ENCODE measurements around the gene GRIA4. TPM values are rescaled to one million over a fixed set of nuclear protein-coding genes. Genes with fewer than 3 reads are reported as not detected.

GRIA4 gene
- total RNA-seq, 2 donors from 2014 or later, result 1.2 TPM; not detected in 1

- Histone ChIP-seq H3K27me3 (replicated peaks; ENCODE audit: insufficient read depth) (no peaks in the 10 kb centered on the region), H3K4me3 (no peak overlapping the region), H3K4me1 (ENCODE audit: control insufficient read depth in 1 of 2, low read depth in 2 of 2) (no peaks in the 10 kb centered on the region), H3K27ac (no peak overlapping the region), H3K9me3 (no peaks in the 10 kb centered on the region), H3K36me3 (no peaks in the 10 kb centered on the region)
- ATAC-seq (ENCODE audit: insufficient number of reproducible peaks, low FRiP score, low read depth) (no peak), DNase-seq (ENCODE audit: low spot score) (no peak)
- TF ChIP-seq, protein P1, sequence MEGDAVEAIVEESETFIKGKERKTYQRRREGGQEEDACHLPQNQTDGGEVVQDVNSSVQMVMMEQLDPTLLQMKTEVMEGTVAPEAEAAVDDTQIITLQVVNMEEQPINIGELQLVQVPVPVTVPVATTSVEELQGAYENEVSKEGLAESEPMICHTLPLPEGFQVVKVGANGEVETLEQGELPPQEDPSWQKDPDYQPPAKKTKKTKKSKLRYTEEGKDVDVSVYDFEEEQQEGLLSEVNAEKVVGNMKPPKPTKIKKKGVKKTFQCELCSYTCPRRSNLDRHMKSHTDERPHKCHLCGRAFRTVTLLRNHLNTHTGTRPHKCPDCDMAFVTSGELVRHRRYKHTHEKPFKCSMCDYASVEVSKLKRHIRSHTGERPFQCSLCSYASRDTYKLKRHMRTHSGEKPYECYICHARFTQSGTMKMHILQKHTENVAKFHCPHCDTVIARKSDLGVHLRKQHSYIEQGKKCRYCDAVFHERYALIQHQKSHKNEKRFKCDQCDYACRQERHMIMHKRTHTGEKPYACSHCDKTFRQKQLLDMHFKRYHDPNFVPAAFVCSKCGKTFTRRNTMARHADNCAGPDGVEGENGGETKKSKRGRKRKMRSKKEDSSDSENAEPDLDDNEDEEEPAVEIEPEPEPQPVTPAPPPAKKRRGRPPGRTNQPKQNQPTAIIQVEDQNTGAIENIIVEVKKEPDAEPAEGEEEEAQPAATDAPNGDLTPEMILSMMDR (IDR thresholded peaks at IDR 0.05), result no peak
These were observed 35.1 kb downstream of the GRIA4 start for GRCh38 chr11:105644839-105645573.

GRCh38 chr11:105647780-105648179 is 37.9 kb downstream of the GRIA4 start:
- no peak for ATAC-seq (ENCODE audit: insufficient number of reproducible peaks, low FRiP score, low read depth)
- Histone ChIP-seq H3K27ac (no peak overlapping the region), H3K4me3 (no peak overlapping the region), H3K9me3 (no peaks in the 10 kb centered on the region), H3K36me3 (no peaks in the 10 kb centered on the region), H3K27me3 (replicated peaks; ENCODE audit: insufficient read depth) (no peaks in the 10 kb centered on the region), H3K4me1 (ENCODE audit: control insufficient read depth in 1 of 2, low read depth in 2 of 2) (no peaks in the 10 kb centered on the region)
- TF ChIP-seq, protein P1 (IDR thresholded peaks at IDR 0.05), result no peak
- no peak for DNase-seq (ENCODE audit: low spot score)

DNA sequence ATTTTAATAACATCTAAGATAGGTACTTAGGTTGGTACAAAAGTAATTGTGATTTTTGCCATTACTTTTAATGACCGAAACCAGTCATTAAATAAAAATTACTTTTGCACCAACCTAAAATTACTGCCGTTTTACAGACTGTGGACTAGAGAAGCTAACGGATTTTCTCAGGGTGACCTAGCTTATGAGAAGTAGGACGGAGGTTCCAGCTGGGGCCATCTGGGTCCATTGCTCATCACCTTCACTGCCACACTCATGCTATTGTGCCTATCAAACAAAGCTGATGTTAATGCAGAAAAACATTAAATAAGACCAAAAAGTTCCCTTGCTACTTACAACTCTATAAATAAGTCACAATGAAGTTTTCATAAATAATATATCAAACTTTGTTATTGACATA is 38.9 kb downstream of the GRIA4 start:
- no peaks in the 10 kb centered on the region for H3K4me1 ChIP-seq (ENCODE audit: control insufficient read depth in 1 of 2, low read depth in 2 of 2)
- H3K27me3 ChIP-seq (replicated peaks; ENCODE audit: insufficient read depth), result no peaks in the 10 kb centered on the region
- H3K9me3 ChIP-seq, result no peaks in the 10 kb centered on the region
- TF ChIP-seq, protein P1 (IDR thresholded peaks at IDR 0.05), result no peak
- H3K4me3 ChIP-seq, result no peak overlapping the region
- ATAC-seq (ENCODE audit: insufficient number of reproducible peaks, low FRiP score, low read depth) (no peak), DNase-seq (ENCODE audit: low spot score) (no peak)
- H3K36me3 ChIP-seq, result no peaks in the 10 kb centered on the region
- no peak overlapping the region for H3K27ac ChIP-seq

- Histone ChIP-seq H3K27ac (no peak overlapping the region), H3K9me3 (no peaks in the 10 kb centered on the region), H3K4me1 (ENCODE audit: control insufficient read depth in 1 of 2, low read depth in 2 of 2) (no peaks in the 10 kb centered on the region), H3K27me3 (replicated peaks; ENCODE audit: insufficient read depth) (no peaks in the 10 kb centered on the region), H3K36me3 (no peaks in the 10 kb centered on the region), H3K4me3 (no peak overlapping the region)
- DNase-seq (ENCODE audit: low spot score) (no peak), ATAC-seq (ENCODE audit: insufficient number of reproducible peaks, low FRiP score, low read depth) (no peak)
- TF ChIP-seq, protein P1 (IDR thresholded peaks at IDR 0.05), result no peak
These were observed 55.4 kb downstream of the GRIA4 start for GRCh38 chr11:105665281-105665680.

DNA sequence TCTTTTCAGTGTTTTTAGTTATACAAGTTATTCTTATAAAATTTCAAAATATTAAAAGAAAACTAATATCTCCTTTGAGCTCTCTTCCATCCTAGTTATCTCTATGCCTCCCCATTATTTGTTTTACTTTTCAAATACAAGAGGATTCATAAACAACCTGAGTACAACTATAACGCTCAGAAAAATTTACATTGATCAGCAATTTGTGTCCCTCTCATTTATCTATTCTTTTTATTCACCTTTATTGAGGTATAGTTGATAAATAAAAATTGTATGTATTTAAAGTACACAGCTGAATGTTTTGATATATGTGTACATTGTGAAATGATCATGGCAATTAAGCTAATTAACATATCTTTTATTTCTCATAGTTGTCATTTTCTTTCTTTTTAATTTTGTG is 57.6 kb downstream of the GRIA4 start:
- H3K27me3 ChIP-seq (replicated peaks; ENCODE audit: insufficient read depth), result no peaks in the 10 kb centered on the region
- DNase-seq (ENCODE audit: low spot score), result no peak
- no peak for ATAC-seq (ENCODE audit: insufficient number of reproducible peaks, low FRiP score, low read depth)
- TF ChIP-seq, protein P1 (IDR thresholded peaks at IDR 0.05), result no peak
- no peak overlapping the region for H3K4me3 ChIP-seq
- H3K4me1 ChIP-seq (ENCODE audit: control insufficient read depth in 1 of 2, low read depth in 2 of 2), result no peaks in the 10 kb centered on the region
- no peaks in the 10 kb centered on the region for H3K9me3 ChIP-seq
- no peaks in the 10 kb centered on the region for H3K36me3 ChIP-seq
- no peak overlapping the region for H3K27ac ChIP-seq
